M059J (cell line): ENCODE measurements around the gene CALY. TPM values are rescaled to one million over a fixed set of nuclear protein-coding genes. Genes with fewer than 3 reads are reported as not detected.

ENCODE experiments used
- DNase-seq: peaks from one replicate; pipeline ENCODE4 v3.0.0-alpha.2; 2012; ENCODE audit warnings: low read depth
- total RNA-seq: library from RNA; depleted of rRNA; stranded (reverse); fragments of >200 nt; shearing (Covaris generic); gene quantifications from 2 replicates; pipeline ENCODE4 v1.2.3, GENCODE V29; 2014

CALY gene
- total RNA-seq, 1 experiment from 2014 or later, result not detected

- DNase-seq, result no peak
Observed at GRCh38 chr10:133287832-133288500, 48.7 kb downstream of the CALY start.

GRCh38 chr10:133286366-133286765 lies 50.3 kb downstream of the CALY start:
- DNase-seq, result no peak

DNA sequence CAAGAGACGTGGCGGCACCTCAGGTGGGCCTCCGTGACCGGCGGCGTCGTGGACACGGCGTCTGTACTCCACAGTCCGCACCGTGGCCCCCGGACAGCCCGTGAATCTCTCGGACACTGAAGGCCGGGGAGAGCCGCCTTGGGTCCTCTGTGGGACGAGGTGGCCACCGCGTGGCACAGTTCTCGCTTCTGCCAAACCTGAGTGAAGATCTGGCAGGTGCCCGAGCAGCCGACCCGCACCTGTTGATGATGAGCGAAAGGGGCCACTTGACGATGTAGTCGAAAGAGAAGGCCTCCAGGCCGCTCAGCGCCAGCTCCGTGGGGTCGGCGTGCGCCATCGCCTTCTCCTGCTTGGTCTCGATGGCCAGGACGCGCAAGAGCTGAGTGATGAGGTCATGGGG lies 51.5 kb downstream of the CALY start:
- no peak for DNase-seq

- no peak for DNase-seq
Observed at GRCh38 chr10:133283931-133284330, 52.8 kb downstream of the CALY start.

GRCh38 chr10:133282846-133283390 lies 53.8 kb downstream of the CALY start:
- DNase-seq, result no peak

GRCh38 chr10:133281628-133282372 lies 54.9 kb downstream of the CALY start:
- no peak for DNase-seq

DNA sequence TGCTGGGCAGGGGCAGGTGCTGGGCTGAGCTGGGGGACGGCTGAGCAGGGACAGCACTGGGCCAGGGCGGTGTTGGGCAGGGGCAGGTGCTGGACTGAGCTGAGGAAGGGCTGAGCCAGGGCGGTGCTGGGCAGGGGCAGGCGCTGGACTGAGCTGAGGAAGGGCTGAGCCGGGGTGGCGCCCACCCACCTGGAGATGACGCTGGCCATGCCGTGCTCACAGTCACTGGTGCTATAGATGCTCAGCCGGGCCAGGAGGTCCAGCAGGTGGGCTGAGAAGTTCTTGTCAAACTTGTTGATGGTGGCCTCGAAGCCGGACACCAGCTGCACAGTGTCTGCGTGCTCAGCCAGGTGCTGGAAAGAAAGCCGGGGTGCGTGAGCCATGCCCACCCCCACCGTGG lies 55.6 kb downstream of the CALY start:
- DNase-seq, result no peak

DNA sequence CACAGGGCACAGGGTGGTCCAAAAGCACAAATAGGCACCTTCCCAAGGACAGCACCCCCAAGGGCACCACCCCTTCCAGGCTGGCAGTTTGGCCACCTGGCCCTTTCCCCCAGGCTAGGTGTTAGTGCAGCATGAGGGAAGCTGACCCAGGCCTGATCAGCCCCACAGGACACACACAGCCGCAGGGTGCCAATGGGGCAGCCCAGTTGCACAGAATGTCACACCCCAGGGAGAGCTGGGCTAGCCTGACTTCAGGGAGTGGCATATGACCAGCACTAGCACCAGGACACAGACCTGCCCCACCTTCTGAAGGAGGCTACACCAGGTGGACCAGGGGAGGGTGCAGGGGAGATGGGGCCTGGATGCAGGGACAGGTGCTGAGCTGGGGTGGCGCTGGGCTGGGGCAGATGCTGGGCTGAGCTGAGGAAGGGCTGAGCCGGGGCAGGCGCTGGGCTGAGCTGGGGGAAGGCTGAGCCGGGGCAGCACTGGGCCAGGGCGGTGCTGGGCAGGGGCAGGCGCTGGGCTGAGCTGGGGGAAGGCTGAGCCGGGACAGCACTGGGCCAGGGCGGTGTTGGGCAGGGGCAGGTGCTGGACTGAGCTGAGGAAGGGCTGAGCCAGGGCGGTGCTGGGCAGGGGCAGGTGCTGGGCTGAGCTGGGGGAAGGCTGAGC lies 56.2 kb downstream of the CALY start:
- DNase-seq, result no peak

- no peak for DNase-seq
Observed at GRCh38 chr10:133279326-133280226, 57.1 kb downstream of the CALY start.

DNA sequence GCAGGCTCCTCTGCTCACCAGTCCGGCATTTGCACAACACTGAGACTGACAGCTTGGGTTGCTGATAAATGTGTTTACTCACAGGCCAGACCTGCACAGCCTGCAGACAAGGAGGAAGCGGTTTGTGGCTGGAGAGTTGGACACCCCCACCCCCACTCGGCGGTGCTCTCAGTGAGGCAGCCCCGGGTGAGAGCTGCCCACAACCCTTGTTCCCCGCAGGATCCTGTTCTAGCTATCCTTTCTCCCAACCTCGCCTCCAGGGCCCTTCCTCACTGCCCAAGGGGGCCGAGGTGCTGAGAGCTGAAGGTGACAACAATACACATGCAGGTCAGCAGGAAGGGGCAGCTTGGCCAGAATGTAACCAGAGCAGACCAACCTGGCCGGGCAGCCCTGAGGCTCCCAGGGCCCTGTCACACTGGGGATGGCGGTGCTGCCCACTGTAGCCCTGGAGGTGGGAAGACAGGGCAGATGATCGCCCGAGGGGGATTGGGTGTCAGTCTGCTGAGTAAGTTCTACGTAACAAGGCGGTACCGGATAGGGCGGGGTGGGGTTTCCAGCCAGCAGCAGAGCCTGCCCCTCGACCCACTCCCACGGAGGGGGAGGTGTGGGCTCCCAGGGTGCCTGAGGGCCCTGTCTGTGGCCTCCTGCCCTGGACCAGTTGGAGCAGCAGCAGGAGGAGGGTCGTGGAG lies 58.0 kb downstream of the CALY start:
- DNase-seq, result peak; percentile 96

DNA sequence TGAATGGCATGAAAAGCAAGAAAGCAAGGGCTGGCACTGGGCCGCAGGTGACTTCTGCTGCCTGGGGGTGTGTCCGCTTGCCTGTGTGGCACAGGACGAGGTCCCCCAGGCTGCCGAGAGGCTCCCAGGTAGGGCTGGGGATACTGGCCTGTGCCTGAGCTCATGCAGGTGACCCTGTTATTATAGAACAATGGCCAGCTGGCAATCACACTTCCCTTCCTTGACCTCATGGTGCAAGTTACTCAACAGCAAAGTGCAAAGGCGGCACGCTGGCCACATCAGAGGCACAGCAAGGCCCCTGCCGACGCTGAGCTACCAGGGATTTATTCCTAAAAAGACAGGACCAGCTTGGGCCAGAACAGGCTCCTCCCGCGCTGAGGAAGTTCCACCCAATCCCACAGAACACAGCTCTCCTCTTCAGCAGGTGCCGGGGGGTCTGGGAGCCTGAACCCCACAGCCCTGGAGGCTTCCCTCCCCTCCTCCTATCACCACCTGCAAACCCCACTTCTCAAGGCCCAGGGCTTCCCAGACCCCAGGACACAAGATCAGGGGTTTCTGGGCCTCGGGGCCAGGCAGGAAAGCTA lies 58.6 kb downstream of the CALY start:
- DNase-seq, result no peak

GRCh38 chr10:133277277-133277992 lies 59.3 kb downstream of the CALY start:
- no peak for DNase-seq

DNA sequence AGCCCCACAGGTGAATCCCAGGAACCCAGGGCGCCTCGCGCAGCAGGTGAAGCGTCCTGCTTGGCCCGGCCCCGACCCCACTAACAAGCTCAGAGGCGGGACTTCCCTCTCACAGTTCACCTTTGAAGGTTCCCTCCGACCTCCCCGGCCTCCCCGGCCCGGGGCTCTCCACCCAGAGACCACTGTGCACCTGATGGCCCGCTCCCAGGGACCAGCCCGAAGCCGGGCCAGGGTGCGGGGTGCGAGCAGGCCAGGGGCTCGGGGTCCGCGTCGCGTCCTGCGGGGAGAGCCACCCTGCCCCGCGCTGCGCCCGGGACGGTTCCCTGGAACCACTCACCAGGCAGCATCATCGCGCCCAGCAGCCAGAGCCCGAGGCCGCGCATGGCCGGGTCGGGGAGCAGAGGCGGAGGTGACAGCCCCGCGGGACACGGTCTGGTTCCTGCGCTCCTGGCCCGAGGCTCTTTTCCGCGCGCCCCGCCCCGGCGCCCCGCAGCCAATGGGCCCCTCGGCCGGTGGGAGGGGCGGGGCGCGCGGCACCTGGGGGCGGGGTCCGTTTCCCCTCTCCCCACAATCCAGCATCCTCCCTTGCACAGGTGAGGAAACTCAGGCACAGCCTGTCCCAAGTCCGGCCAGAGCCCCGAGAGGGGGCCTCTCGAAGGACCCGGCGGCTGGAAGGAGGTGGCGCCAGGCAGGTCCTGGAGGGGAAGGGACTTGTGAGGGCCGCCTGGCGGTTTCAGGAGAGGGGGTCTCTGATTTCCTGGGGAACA lies 60.1 kb downstream of the CALY start, which contains the start of gene ADAM8:
TSS of gene ADAM8 (minus strand) at position 434 of the 767 bp plus-strand sequence. CDS start at position 383, 51 bp downstream.
- DNase-seq, result no peak

DNA sequence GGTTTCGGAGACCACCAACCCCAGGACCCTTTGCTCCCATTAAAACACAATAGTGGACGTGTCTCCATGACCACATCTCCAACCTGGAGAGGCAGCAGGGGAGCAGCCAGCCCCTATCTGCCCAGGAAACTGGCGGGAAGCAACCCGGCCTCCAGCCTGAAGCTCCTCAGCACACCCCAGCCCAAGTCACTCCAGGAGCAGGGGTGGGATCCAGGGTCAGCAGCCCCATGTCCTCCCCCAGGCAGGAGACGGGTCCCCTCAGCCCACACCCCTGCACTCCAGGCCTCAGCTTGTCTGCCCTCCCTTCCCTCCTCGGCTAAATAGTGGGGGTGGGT lies 60.6 kb downstream of the CALY start:
- no peak for DNase-seq

DNA sequence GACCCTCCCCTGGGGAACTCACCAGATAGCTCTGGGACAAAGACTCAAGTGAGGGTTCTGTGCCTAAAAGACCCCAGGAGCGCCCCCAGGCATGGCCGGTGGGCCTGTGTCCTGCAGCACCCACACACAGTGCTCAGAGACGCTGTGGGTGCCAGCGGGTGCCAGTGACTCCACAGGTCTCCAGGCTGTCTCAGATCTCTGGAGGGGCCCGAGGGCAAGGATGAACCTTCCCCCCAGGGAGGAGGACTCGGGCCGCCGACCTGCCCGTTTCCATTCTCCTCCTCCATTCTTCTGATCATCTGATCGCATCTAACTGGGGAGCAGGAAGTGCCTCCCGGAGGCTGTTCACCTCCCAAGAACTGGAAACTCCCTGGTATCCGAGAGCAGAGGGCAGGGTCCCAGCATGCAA lies 61.0 kb downstream of the CALY start:
- DNase-seq, result no peak

- peak; percentile 52 for DNase-seq
Observed at GRCh38 chr10:133274751-133275683, 61.7 kb downstream of the CALY start.
